ENCODE results near the gene SH3PXD2A.

Gene SH3PXD2A

DNA sequence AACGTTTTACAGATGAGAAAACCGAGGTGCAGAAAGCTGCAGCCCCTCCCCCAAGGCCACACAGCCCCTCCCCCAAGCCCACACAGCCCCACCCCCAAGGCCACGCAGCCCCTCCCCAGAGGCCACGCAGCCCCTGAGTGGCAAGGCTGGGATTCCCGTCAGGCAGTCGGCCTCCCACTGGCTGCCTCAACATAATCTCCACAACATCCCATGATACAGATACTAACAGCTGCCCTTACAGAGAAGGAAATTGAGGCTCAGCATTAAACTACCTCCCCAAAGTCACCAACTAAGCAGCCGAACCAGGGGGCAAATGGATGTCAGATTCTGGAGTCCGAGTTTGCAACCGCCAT lies 15.9 kb downstream of the SH3PXD2A start:
- Histone ChIP-seq H3K4me2 (ENCODE audit: insufficient read depth, low read length) (no peak overlapping the region), H3K36me3 (ENCODE audit: insufficient read depth, low read length) (no peaks in the 10 kb centered on the region), H3K79me2 (ENCODE audit: insufficient read depth, low read length) (no peaks in the 10 kb centered on the region), H3K4me3 (ENCODE audit: low read depth in 1 of 2, low read length in 2 of 2) (no peak overlapping the region), H3K9ac (ENCODE audit: low read depth, low read length) (no peak overlapping the region), H3K27ac (ENCODE audit: low read length) (no peak overlapping the region), H3K4me1 (ENCODE audit: insufficient read depth, low read length) (no peaks in the 10 kb centered on the region), H4K20me1 (ENCODE audit: insufficient read depth, low read length) (0 out of 2 replicates have a peak, but pooled peaks cover 4% of the 10 kb centered on the region), H2AFZ (ENCODE audit: low read depth, low read length) (no peak overlapping the region), H3K9me3 (ENCODE audit: insufficient read depth, low read length, severe bottlenecking) (no peaks in the 10 kb centered on the region), H3K27me3 (ENCODE audit: insufficient read depth, low read length, poor library complexity) (peaks cover 9% of the 10 kb centered on the region)
- TF ChIP-seq, protein P1, sequence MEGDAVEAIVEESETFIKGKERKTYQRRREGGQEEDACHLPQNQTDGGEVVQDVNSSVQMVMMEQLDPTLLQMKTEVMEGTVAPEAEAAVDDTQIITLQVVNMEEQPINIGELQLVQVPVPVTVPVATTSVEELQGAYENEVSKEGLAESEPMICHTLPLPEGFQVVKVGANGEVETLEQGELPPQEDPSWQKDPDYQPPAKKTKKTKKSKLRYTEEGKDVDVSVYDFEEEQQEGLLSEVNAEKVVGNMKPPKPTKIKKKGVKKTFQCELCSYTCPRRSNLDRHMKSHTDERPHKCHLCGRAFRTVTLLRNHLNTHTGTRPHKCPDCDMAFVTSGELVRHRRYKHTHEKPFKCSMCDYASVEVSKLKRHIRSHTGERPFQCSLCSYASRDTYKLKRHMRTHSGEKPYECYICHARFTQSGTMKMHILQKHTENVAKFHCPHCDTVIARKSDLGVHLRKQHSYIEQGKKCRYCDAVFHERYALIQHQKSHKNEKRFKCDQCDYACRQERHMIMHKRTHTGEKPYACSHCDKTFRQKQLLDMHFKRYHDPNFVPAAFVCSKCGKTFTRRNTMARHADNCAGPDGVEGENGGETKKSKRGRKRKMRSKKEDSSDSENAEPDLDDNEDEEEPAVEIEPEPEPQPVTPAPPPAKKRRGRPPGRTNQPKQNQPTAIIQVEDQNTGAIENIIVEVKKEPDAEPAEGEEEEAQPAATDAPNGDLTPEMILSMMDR (IDR thresholded peaks at IDR 0.05; ENCODE audit: borderline replicate concordance, extremely low read depth, low read length, poor library complexity, severe bottlenecking), result no peak
- TF ChIP-seq EZH2 (IDR thresholded peaks at IDR 0.05; ENCODE audit: borderline replicate concordance, low read depth, low read length, severe bottlenecking), result no peak
- DNase-seq (no peak), ATAC-seq (ENCODE audit: insufficient read depth, low read depth) (no peak)

DNA sequence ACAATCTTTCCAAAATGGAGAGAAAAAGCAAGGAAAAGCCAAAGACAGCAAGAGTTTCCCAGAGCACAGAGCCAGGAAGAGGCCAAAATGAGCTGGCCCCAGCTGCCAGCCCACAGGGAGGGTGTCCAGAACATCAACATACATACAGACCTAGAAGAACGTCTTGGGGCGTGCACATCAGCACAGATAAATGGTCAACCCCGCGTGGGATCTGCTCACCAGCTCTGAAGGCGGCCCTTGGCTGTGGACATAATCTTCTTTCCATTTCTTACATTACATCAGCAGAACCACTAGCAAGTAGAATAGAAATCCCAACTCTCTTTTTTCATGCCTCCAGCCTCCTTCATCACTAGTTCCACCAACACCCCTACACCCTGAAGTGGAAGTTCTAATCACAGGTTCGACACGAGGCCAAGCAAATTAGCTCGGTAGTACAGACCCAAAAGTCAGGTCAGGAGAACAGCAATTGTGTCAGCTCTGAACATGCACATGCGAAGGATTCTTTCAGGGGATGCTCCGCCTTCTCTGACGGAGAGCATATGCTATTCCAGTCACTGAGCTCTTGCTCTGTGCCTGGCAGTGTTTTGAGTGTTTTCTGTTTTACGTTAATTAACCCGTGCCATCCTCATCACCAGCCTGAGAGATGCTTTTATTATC lies 16.4 kb downstream of the SH3PXD2A start:
- Histone ChIP-seq H3K4me1 (ENCODE audit: insufficient read depth, low read length) (no peaks in the 10 kb centered on the region), H3K4me2 (ENCODE audit: insufficient read depth, low read length) (no peak overlapping the region), H3K4me3 (ENCODE audit: low read depth in 1 of 2, low read length in 2 of 2) (no peak overlapping the region), H4K20me1 (ENCODE audit: insufficient read depth, low read length) (0 out of 2 replicates have a peak, but pooled peaks cover 4% of the 10 kb centered on the region), H3K79me2 (ENCODE audit: insufficient read depth, low read length) (no peaks in the 10 kb centered on the region), H2AFZ (ENCODE audit: low read depth, low read length) (no peak overlapping the region), H3K27ac (ENCODE audit: low read length) (no peak overlapping the region), H3K27me3 (ENCODE audit: insufficient read depth, low read length, poor library complexity) (peaks cover 6% of the 10 kb centered on the region), H3K36me3 (ENCODE audit: insufficient read depth, low read length) (no peaks in the 10 kb centered on the region), H3K9me3 (ENCODE audit: insufficient read depth, low read length, severe bottlenecking) (no peaks in the 10 kb centered on the region), H3K9ac (ENCODE audit: low read depth, low read length) (no peak overlapping the region)
- DNase-seq (no peak), ATAC-seq (ENCODE audit: insufficient read depth, low read depth) (no peak)
- TF ChIP-seq, protein P1 (IDR thresholded peaks at IDR 0.05; ENCODE audit: borderline replicate concordance, extremely low read depth, low read length, poor library complexity, severe bottlenecking), result no peak
- TF ChIP-seq EZH2 (IDR thresholded peaks at IDR 0.05; ENCODE audit: borderline replicate concordance, low read depth, low read length, severe bottlenecking), result no peak

DNA sequence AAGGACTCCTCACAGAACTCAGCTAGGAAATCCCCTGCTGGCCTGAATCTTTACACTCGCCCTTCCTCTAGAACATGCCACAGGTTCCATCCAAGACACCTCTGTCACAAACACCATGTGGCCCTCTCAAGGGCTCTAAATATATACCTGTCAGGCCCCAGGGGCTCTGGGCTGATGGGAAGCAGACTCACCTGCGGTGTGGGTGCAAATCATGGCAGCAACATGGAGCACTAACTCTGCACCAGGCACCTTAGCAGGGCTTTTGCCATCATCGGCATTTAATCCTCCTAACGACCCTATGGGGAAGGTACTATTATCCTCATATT lies 17.3 kb downstream of the SH3PXD2A start:
- H3K4me2 ChIP-seq (ENCODE audit: insufficient read depth, low read length), result no peak overlapping the region
- no peaks in the 10 kb centered on the region for H4K20me1 ChIP-seq (ENCODE audit: insufficient read depth, low read length)
- no peak overlapping the region for H2AFZ ChIP-seq (ENCODE audit: low read depth, low read length)
- TF ChIP-seq, protein P1 (IDR thresholded peaks at IDR 0.05; ENCODE audit: borderline replicate concordance, extremely low read depth, low read length, poor library complexity, severe bottlenecking), result no peak
- no peak for TF ChIP-seq EZH2 (IDR thresholded peaks at IDR 0.05; ENCODE audit: borderline replicate concordance, low read depth, low read length, severe bottlenecking)
- no peak overlapping the region for H3K27ac ChIP-seq (ENCODE audit: low read length)
- H3K9me3 ChIP-seq (ENCODE audit: insufficient read depth, low read length, severe bottlenecking), result no peaks in the 10 kb centered on the region
- no peak overlapping the region for H3K9ac ChIP-seq (ENCODE audit: low read depth, low read length)
- H3K4me1 ChIP-seq (ENCODE audit: insufficient read depth, low read length), result no peaks in the 10 kb centered on the region
- H3K4me3 ChIP-seq (ENCODE audit: low read depth in 1 of 2, low read length in 2 of 2), result no peak overlapping the region
- H3K79me2 ChIP-seq (ENCODE audit: insufficient read depth, low read length), result no peaks in the 10 kb centered on the region
- H3K27me3 ChIP-seq (ENCODE audit: insufficient read depth, low read length, poor library complexity), result peaks cover 6% of the 10 kb centered on the region
- H3K36me3 ChIP-seq (ENCODE audit: insufficient read depth, low read length), result no peaks in the 10 kb centered on the region
- DNase-seq (no peak), ATAC-seq (ENCODE audit: insufficient read depth, low read depth) (no peak)

Measured in DND-41 (cell line).